PC-3 (cell line): ENCODE results near the gene RPL3. TPM values are rescaled to one million over a fixed set of nuclear protein-coding genes. Genes with fewer than 3 reads are reported as not detected.
A peak's percentile ranks its signal among the peaks of the same experiment; 100 is the strongest.

ENCODE experiments used
- ATAC-seq: fragments of 200-7000 bp; cut with Tn5 transposase; 2 replicates; pipeline ENCODE4 v1.9.1; 2020; ENCODE audit warnings: mild to moderate bottlenecking, moderate library complexity
- BruUV-seq: library from RNA; stranded (reverse); fragments of 400-500 nt; replicated peaks from 2 replicates; lab custom pipeline; 2021; lab: Mats Ljungman, UMichigan
- CTCF ChIA-PET: fragments of 300-600 bp; sonication (Branson Sonifier 250); formaldehyde crosslinking; loops from one replicate; lab custom pipeline; 2022; ENCODE audit warnings: antibody characterized with exemption; lab: Charles Lee
- POLR2A ChIA-PET: fragments of 300-600 bp; sonication (Branson Sonifier 250); formaldehyde crosslinking; loops from one replicate; lab custom pipeline; 2022; ENCODE audit warnings: antibody characterized with exemption; ENCODE audit not compliant: unreplicated experiment; lab: Charles Lee
- DNase-seq: peaks from one replicate; pipeline ENCODE4 v3.0.0-alpha.2; 2015
- H2AFZ ChIP-seq: fragments of 300-600 bp; sonication (generic); 2 replicates; pipeline ENCODE4 v1.6.0; 2016; ENCODE audit warnings: antibody characterized with exemption, low read length
- H3F3A ChIP-seq: fragments of 300-600 bp; sonication (generic); one replicate; pipeline ENCODE4 v1.6.0; 2017; ENCODE audit warnings: antibody characterized with exemption, low read length, control low read depth, mild to moderate bottlenecking; ENCODE audit not compliant: unreplicated experiment
- H3K27ac ChIP-seq: fragments of 300-600 bp; sonication (generic); 2 replicates; pipeline ENCODE4 v1.5.1; 2016; ENCODE audit warnings: mild to moderate bottlenecking, low read length
- H3K27me3 ChIP-seq: fragments of 300-600 bp; sonication (generic); 2 replicates; pipeline ENCODE4 v1.6.1; 2016; ENCODE audit warnings: low read length, mixed read lengths
- H3K36me3 ChIP-seq: fragments of 300-600 bp; sonication (generic); 2 replicates; pipeline ENCODE4 v1.6.1; 2016; ENCODE audit warnings: low read depth, mixed run types, low read length, mixed read lengths
- H3K4me1 ChIP-seq: fragments of 300-600 bp; sonication (generic); 2 replicates; pipeline ENCODE4 v1.5.1; 2016; ENCODE audit warnings: low read length; ENCODE audit not compliant: insufficient read depth
- H3K4me2 ChIP-seq: fragments of 300-600 bp; sonication (generic); 2 replicates; pipeline ENCODE4 v1.6.0; 2016; ENCODE audit warnings: low read length
- H3K4me3 ChIP-seq: fragments of 300-600 bp; sonication (generic); 2 replicates; pipeline ENCODE4 v1.5.1; 2016; ENCODE audit warnings: mild to moderate bottlenecking, low read length, mixed read lengths
- H3K79me2 ChIP-seq: fragments of 300-600 bp; sonication (generic); 2 replicates; pipeline ENCODE4 v1.6.1; 2017; ENCODE audit warnings: low read length, mixed read lengths
- H3K9ac ChIP-seq: fragments of 300-600 bp; sonication (generic); 2 replicates; pipeline ENCODE4 v1.6.0; 2016; ENCODE audit warnings: mild to moderate bottlenecking, low read length
- H3K9me2 ChIP-seq: fragments of 300-600 bp; sonication (generic); replicated peaks from 2 replicates; pipeline ENCODE4 v1.6.1; 2016; ENCODE audit warnings: mixed run types, low read length, mixed read lengths
- H3K9me3 ChIP-seq: fragments of 300-600 bp; sonication (generic); 2 replicates; pipeline ENCODE4 v1.6.1; 2016; ENCODE audit warnings: low read length, mixed read lengths
- H4K20me1 ChIP-seq: fragments of 300-600 bp; sonication (generic); 2 replicates; pipeline ENCODE4 v1.6.1; 2016; ENCODE audit warnings: low read length, mixed read lengths
- EZH2 ChIP-seq: fragments of 300-600 bp; sonication (generic); IDR thresholded peaks from one replicate; pipeline ENCODE4 v1.6.1; 2017; ENCODE audit warnings: antibody characterized with exemption, mild to moderate bottlenecking, low read length; ENCODE audit not compliant: unreplicated experiment
- EZH2phosphoT487 ChIP-seq: fragments of 300-600 bp; sonication (generic); IDR thresholded peaks from 2 replicates; pipeline ENCODE4 v1.6.1; 2018; ENCODE audit warnings: mild to moderate bottlenecking, antibody characterized with exemption, low read length, borderline replicate concordance
- intact Hi-C: fragments of 100-400 bp; cut with micrococcal nuclease; formaldehyde crosslinking; loops from 2 replicates; pipeline ENCODE4 v1.9.0; 2023
- total RNA-seq: library from RNA; depleted of rRNA; stranded (reverse); fragments of >200 nt; gene quantifications from 2 replicates; pipeline ENCODE4 v1.2.3, GENCODE V29; 2014
- TF ChIP-seq, protein P1 (sequence below): fragments of 300-600 bp; sonication (generic); conservative IDR thresholded peaks from 2 replicates; pipeline ENCODE4 v1.5.1; 2017; ENCODE audit warnings: antibody characterized with exemption, low read depth, mild to moderate bottlenecking, low read length

RPL3 gene
- total RNA-seq, 1 experiment from 2014 or later = 1,363 TPM

DNA sequence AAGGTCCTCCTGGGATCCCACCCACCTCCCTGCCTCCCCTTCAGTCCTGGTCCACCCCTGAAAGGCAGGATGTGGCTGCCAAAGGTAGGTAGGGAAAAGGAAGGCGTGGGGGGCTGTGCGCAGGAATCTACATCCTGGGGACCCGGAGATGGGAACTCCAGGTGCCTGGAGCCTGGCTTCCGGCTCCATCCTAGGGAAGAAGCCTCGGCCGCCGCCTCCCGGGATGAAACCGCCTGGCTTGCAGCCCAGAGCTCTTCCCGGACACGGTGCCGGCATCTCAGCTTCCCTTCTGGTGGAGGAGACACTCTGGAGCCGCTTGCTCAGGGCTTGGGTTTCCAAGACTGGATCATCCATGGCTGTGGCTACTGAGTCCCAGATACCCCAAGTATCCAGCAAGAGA, 41.4 kb downstream of the RPL3 start:
- Histone ChIP-seq H3K9me2 (no peaks in the 10 kb centered on the region), H3K36me3 (no peaks in the 10 kb centered on the region), H3K4me2 (peak overlapping the region; percentile 24; the same call in 1 of the 2 replicates), H3K9ac (no peak overlapping the region), H3K9me3 (no peaks in the 10 kb centered on the region), H2AFZ (no peak overlapping the region), H4K20me1 (no peaks in the 10 kb centered on the region), H3K4me3 (no peak overlapping the region), H3K79me2 (no peaks in the 10 kb centered on the region), H3F3A (no peaks in the 10 kb centered on the region), H3K4me1 (peaks cover 27% of the 10 kb centered on the region), H3K27me3 (no peaks in the 10 kb centered on the region), H3K27ac (peak overlapping the region; percentile 86)
- ChIA-PET POLR2A (no interaction called here), CTCF (interaction anchor here (0.6 kb wide), 2 partner anchors 24 to 72 kb away, joined by 3 to 14 read pairs; no protein-coding TSS in a partner anchor)
- intact Hi-C loops = no loop called here
- peak; percentile 35 for ATAC-seq
- TF ChIP-seq EZH2 = no peak
- TF ChIP-seq, protein P1, sequence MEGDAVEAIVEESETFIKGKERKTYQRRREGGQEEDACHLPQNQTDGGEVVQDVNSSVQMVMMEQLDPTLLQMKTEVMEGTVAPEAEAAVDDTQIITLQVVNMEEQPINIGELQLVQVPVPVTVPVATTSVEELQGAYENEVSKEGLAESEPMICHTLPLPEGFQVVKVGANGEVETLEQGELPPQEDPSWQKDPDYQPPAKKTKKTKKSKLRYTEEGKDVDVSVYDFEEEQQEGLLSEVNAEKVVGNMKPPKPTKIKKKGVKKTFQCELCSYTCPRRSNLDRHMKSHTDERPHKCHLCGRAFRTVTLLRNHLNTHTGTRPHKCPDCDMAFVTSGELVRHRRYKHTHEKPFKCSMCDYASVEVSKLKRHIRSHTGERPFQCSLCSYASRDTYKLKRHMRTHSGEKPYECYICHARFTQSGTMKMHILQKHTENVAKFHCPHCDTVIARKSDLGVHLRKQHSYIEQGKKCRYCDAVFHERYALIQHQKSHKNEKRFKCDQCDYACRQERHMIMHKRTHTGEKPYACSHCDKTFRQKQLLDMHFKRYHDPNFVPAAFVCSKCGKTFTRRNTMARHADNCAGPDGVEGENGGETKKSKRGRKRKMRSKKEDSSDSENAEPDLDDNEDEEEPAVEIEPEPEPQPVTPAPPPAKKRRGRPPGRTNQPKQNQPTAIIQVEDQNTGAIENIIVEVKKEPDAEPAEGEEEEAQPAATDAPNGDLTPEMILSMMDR = no peak
- no peak for TF ChIP-seq EZH2phosphoT487
- DNase-seq = peak; percentile 15
- no TSS peak for BruUV-seq

DNA sequence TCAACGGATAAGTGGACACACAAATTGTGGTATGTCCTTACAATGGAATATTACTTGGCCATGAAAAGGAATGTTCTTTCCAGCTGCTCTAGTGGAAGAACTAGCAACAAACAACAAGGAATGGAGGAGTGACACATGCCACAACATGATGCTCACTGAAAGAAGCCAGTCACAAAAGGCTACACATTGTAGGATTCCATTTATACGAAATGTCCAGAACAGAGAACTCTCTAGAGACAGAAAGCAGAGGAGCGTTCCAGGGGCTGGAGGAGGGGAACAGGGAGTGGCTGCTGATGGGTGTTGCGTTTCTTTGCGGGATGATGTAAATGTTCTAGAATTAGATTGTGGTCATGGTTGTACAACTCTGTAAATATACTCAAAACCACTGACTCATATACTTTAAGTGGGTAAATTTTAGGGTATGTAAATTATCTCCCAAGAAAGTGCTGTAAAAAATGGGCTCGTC, 42.2 kb downstream of the RPL3 start:
- ATAC-seq = peak; percentile 83
- CTCF ChIA-PET = interaction anchor here (0.6 kb wide), 1 partner anchor 24 kb away, joined by 14 read pairs; no protein-coding TSS in a partner anchor
- intact Hi-C loops = no loop called here

More for the DNA sequence above, 42.2 kb downstream of the RPL3 start:
- Histone ChIP-seq H3K27me3 (no peaks in the 10 kb centered on the region), H4K20me1 (no peaks in the 10 kb centered on the region), H3K9me3 (no peaks in the 10 kb centered on the region), H3K9me2 (no peaks in the 10 kb centered on the region), H3F3A (no peaks in the 10 kb centered on the region), H2AFZ (no peak overlapping the region), H3K4me1 (peaks cover 22% of the 10 kb centered on the region), H3K27ac (peak overlapping the region; percentile 86), H3K36me3 (no peaks in the 10 kb centered on the region), H3K9ac (peak overlapping the region; percentile 41; the same call in 1 of the 2 replicates), H3K79me2 (no peaks in the 10 kb centered on the region), H3K4me2 (peak overlapping the region; percentile 32; the same call in 1 of the 2 replicates), H3K4me3 (0 out of 2 replicates have a peak overlapping the region, but pooled peaks have one; percentile 34)
- POLR2A ChIA-PET = no interaction called here
- DNase-seq = peak; percentile 73
- no TSS peak for BruUV-seq
- no peak for TF ChIP-seq EZH2phosphoT487
- TF ChIP-seq, protein P1 = no peak
